SK-N-SH treated with all-trans-retinoic acid at 6 μM for 48 hours (cell line): ENCODE data around the gene PIK3R1.

ENCODE experiments used
- CREB5 ChIP-seq: fragments of 250-450 bp; sonication (Bioruptor Pico); IDR thresholded peaks from 2 replicates; pipeline ENCODE4 v1.5.1; 2020; ENCODE audit warnings: low read depth, mild to moderate bottlenecking, moderate library complexity
- GLIS3 ChIP-seq: fragments of 250-450 bp; sonication (Bioruptor Pico); IDR thresholded peaks from 2 replicates; pipeline ENCODE4 v1.5.0; 2020; ENCODE audit warnings: mild to moderate bottlenecking, moderate library complexity
- ISL1 ChIP-seq: fragments of 250-450 bp; sonication (Bioruptor Pico); IDR thresholded peaks from 2 replicates; pipeline ENCODE4 v2.1.2; 2022; ENCODE audit warnings: mild to moderate bottlenecking, moderate library complexity
- PATZ1 ChIP-seq: fragments of 250-450 bp; sonication (Bioruptor Pico); IDR thresholded peaks from 2 replicates; pipeline ENCODE4 v1.8.0; 2020; ENCODE audit warnings: mild to moderate bottlenecking, moderate library complexity, borderline replicate concordance
- POU6F1 ChIP-seq: fragments of 250-450 bp; sonication (Bioruptor Pico); IDR thresholded peaks from 2 replicates; pipeline ENCODE4 v1.8.0; 2021; ENCODE audit warnings: low read depth, mild to moderate bottlenecking, moderate library complexity, borderline replicate concordance
- ZFP3 ChIP-seq: fragments of 250-450 bp; sonication (Bioruptor Pico); IDR thresholded peaks from 2 replicates; pipeline ENCODE4 v1.5.0; 2020; ENCODE audit warnings: mild to moderate bottlenecking, moderate library complexity
- ZFP30 ChIP-seq: fragments of 450-650 bp; formaldehyde crosslinking; IDR thresholded peaks from 2 replicates; pipeline ENCODE4 v1.5.0; 2022; ENCODE audit warnings: mild to moderate bottlenecking, moderate library complexity

DNA sequence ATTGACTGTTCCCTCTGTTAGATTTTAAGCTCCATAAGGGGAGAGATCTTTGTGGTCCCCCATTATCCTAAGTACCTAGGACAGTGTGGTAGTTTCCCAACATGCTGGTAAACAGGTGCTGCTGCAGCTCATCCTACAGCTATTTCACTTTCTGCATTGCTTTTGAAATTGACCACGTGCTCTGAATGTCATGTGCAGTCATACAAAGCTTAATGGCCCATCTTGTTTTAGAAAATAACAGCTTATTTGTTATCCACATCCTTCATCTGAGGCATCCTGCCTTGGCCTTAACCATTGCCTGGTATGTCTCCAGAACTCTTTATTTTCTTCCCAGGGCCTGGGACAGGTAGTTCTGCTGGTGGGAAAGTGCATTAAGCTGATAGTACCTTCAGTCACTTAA is 14.7 kb downstream of the PIK3R1 start:
- no peak for TF ChIP-seq ISL1 (CRISPR knock-in tag)
- no peak for TF ChIP-seq CREB5
- no peak for TF ChIP-seq GLIS3
- no peak for TF ChIP-seq ZFP30 (CRISPR knock-in tag)
- no peak for TF ChIP-seq POU6F1 (CRISPR knock-in tag)
- TF ChIP-seq ZFP3: no peak
- TF ChIP-seq PATZ1 (CRISPR knock-in tag): no peak
